MCF 10A (cell line): ENCODE measurements around the gene VPS37C. TPM values are rescaled to one million over a fixed set of nuclear protein-coding genes. Genes with fewer than 3 reads are reported as not detected.

Source experiments
- BruUV-seq: library from RNA; stranded (reverse); fragments of 400-500 nt; replicated peaks from 2 replicates; lab custom pipeline; 2021; lab: Mats Ljungman, UMichigan
- CTCF ChIA-PET: fragments of 300-600 bp; sonication (Branson Sonifier 250); formaldehyde crosslinking; extraction: SDS; loops from one replicate; lab custom pipeline; 2021; ENCODE audit warnings: antibody characterized with exemption, inconsistent platforms; lab: Yijun Ruan, JAX
- POLR2A ChIA-PET: fragments of 300-600, 350-650 bp; sonication (Branson Sonifier 250); formaldehyde crosslinking; extraction: SDS; loops from one replicate; lab custom pipeline; 2020; ENCODE audit warnings: antibody characterized with exemption, inconsistent platforms; lab: Yijun Ruan, JAX
- DNase-seq: peaks from one replicate; pipeline ENCODE4 v3.0.0-alpha.2; 2018; ENCODE audit not compliant: unreplicated experiment
- H3K27ac Mint-ChIP-seq: one replicate; pipeline ENCODE4 v1.8.0; 2022; ENCODE audit warnings: mild to moderate bottlenecking, low read depth, mixed read lengths; ENCODE audit not compliant: unreplicated experiment
- H3K27me3 Mint-ChIP-seq: one replicate; pipeline ENCODE4 v1.8.0; 2022; ENCODE audit warnings: mixed read lengths; ENCODE audit not compliant: insufficient read depth, unreplicated experiment
- H3K36me3 Mint-ChIP-seq: one replicate; pipeline ENCODE4 v1.8.0; 2022; ENCODE audit warnings: mild to moderate bottlenecking, moderate library complexity, mixed read lengths; ENCODE audit not compliant: insufficient read depth, unreplicated experiment
- H3K4me1 Mint-ChIP-seq: one replicate; pipeline ENCODE4 v1.8.0; 2022; ENCODE audit warnings: mixed read lengths; ENCODE audit not compliant: insufficient read depth, unreplicated experiment
- H3K4me3 Mint-ChIP-seq: one replicate; pipeline ENCODE4 v1.8.0; 2022; ENCODE audit warnings: mild to moderate bottlenecking, moderate library complexity, mixed read lengths; ENCODE audit not compliant: unreplicated experiment
- H3K9me3 Mint-ChIP-seq: one replicate; pipeline ENCODE4 v1.8.0; 2022; ENCODE audit warnings: mixed read lengths; ENCODE audit not compliant: unreplicated experiment
- intact Hi-C: fragments of 100-400 bp; cut with micrococcal nuclease; formaldehyde crosslinking; loops from 2 replicates; pipeline ENCODE4 v1.14.1; 2022
- total RNA-seq: library from RNA; stranded (reverse); gene quantifications from 2 replicates; pipeline ENCODE4 v1.2.3, GENCODE V29; 2022
- TF ChIP-seq, protein P1 (sequence below): fragments of 200-600 bp; IDR thresholded peaks from one replicate; pipeline ENCODE4 v1.8.0; 2022; ENCODE audit warnings: antibody characterized with exemption, mild to moderate bottlenecking; ENCODE audit not compliant: unreplicated experiment

Gene VPS37C
- total RNA-seq, 1 experiment from 2014 or later: 23.3 TPM

GRCh38 chr11:61126256-61126655 is 35.0 kb downstream of the VPS37C start:
- TF ChIP-seq, protein P1, sequence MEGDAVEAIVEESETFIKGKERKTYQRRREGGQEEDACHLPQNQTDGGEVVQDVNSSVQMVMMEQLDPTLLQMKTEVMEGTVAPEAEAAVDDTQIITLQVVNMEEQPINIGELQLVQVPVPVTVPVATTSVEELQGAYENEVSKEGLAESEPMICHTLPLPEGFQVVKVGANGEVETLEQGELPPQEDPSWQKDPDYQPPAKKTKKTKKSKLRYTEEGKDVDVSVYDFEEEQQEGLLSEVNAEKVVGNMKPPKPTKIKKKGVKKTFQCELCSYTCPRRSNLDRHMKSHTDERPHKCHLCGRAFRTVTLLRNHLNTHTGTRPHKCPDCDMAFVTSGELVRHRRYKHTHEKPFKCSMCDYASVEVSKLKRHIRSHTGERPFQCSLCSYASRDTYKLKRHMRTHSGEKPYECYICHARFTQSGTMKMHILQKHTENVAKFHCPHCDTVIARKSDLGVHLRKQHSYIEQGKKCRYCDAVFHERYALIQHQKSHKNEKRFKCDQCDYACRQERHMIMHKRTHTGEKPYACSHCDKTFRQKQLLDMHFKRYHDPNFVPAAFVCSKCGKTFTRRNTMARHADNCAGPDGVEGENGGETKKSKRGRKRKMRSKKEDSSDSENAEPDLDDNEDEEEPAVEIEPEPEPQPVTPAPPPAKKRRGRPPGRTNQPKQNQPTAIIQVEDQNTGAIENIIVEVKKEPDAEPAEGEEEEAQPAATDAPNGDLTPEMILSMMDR: no peak
- Mint-ChIP-seq H3K27me3 (no peaks in the 10 kb centered on the region), H3K4me3 (no peak overlapping the region), H3K4me1 (peaks cover 11% of the 10 kb centered on the region), H3K27ac (no peak overlapping the region), H3K9me3 (no peaks in the 10 kb centered on the region), H3K36me3 (no peaks in the 10 kb centered on the region)
- intact Hi-C loops: no loop called here
- POLR2A ChIA-PET: interaction anchor here (0.7 kb wide), 1 partner anchor 56 kb away, joined by 3 read pairs; no protein-coding TSS in a partner anchor
- no peak for DNase-seq
- CTCF ChIA-PET: interaction anchor here (0.7 to 4.4 kb wide), 5 partner anchors 14 to 351 kb away, joined by 3 to 54 read pairs (median 8); no protein-coding TSS in a partner anchor
- BruUV-seq: no TSS peak

GRCh38 chr11:61125310-61125684 is 35.9 kb downstream of the VPS37C start:
- Mint-ChIP-seq H3K27me3 (no peaks in the 10 kb centered on the region), H3K4me1 (peaks cover 11% of the 10 kb centered on the region), H3K27ac (no peak overlapping the region), H3K4me3 (no peak overlapping the region), H3K36me3 (no peaks in the 10 kb centered on the region), H3K9me3 (no peaks in the 10 kb centered on the region)
- intact Hi-C loops: no loop called here
- BruUV-seq: no TSS peak
- TF ChIP-seq, protein P1: no peak
- DNase-seq: no peak
- ChIA-PET POLR2A (no interaction called here), CTCF (interaction anchor here (0.6 to 2.7 kb wide), 4 partner anchors 62 to 353 kb away, joined by 3 to 8 read pairs (median 6); no protein-coding TSS in a partner anchor)

DNA sequence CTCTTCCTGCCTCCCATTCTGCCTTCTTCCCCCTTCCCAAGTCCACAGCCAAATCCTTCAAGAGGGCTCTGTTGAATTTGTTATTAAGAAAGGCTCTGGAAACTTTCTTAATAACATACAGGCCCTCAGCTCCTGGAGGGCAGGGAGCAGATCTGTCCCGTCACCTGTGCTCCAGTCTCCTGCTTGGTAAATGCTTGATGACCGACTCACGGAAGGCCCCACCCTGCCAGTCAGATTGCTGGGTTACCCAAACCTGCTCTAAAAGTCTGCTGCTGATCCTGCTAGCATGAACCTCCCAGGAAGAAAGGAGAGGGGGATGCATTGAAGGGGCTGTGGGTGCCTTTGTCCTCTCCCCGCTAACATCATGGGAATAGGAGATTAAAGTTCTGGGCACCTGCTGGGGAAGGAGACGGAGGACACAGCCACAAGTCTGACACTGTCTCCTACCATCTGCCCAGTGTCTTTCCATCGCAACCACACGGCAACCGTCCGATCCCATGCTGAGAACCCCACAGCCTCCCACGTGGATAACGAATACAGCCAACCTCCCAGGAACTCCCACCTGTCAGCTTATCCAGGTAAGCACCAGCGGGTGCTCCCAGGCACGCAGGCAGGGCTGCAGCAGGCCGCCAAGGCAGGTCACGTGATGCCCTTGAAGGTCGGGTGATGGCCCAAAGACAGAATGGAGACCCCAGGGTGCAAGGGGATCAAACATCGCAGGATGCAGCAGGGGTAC is 36.5 kb downstream of the VPS37C start:
- BruUV-seq: no TSS peak
- Mint-ChIP-seq H3K9me3 (no peaks in the 10 kb centered on the region), H3K4me1 (peaks cover 7% of the 10 kb centered on the region), H3K4me3 (no peak overlapping the region), H3K27ac (no peak overlapping the region), H3K27me3 (no peaks in the 10 kb centered on the region), H3K36me3 (no peaks in the 10 kb centered on the region)
- intact Hi-C loops: no loop called here
- DNase-seq: no peak
- TF ChIP-seq, protein P1: no peak
- CTCF ChIA-PET: interaction anchor here (0.6 kb wide), 2 partner anchors 260 to 354 kb away, joined by 3 read pairs; no protein-coding TSS in a partner anchor
- POLR2A ChIA-PET: no interaction called here

DNA sequence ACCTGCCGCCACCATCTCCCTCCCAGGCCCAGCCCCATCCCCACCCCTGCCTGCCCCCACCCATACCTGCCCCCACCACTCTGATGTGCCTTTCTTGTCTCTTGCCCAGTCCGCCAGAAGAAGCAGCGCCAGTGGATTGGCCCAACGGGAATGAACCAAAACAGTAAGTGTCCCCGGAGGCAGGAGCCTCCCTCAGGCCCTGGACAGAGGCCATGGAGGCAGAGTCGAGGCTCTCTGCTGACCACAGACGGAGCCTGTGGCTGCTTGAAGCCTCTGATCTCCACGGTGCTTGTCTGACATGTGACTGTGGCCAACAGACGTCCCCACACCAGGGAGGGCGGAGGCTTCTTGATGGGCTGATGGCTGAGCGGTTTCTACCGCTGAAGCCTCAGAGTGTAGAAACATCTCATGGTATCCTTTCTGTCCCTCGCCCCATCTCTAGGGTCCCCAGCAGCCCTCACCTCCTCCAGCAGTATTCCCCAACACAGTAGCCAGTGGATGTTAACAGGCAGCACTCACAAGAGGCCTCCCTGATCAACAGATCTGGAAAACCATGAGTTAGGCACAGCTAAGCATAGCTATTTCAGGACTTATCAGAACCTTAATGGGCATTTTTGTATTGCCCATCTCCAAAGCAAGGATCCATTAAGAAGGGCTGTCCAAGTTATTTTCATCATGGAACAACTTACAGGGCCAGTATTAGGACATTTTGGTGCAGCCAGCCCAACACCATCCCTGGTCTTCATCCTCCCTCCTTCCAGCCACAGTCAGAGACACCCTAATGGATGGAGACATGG is 37.3 kb downstream of the VPS37C start:
- TF ChIP-seq, protein P1: no peak
- Mint-ChIP-seq H3K4me3 (no peak overlapping the region), H3K36me3 (no peaks in the 10 kb centered on the region), H3K27me3 (no peaks in the 10 kb centered on the region), H3K9me3 (no peaks in the 10 kb centered on the region), H3K27ac (no peak overlapping the region), H3K4me1 (peaks cover 5% of the 10 kb centered on the region)
- no peak for DNase-seq
- CTCF ChIA-PET: no interaction called here
- intact Hi-C loops: no loop called here
- no TSS peak for BruUV-seq
- POLR2A ChIA-PET: no interaction called here
